NCI-H2196 treated with DMSO at 0.1 percent for 48 hours (cell line): ENCODE data around the gene MTHFSD.
"Not testable (repeated sequence)": the region's sequence is repeated elsewhere in the genome, so short reads cannot be mapped to it uniquely, and the experiment has no call there.

ENCODE experiments used
- DNase-seq: peaks from one replicate; lab custom pipeline; 2025; ENCODE audit not compliant: unreplicated experiment; lab: John Stamatoyannopoulos, UW

Gene MTHFSD, protein sequence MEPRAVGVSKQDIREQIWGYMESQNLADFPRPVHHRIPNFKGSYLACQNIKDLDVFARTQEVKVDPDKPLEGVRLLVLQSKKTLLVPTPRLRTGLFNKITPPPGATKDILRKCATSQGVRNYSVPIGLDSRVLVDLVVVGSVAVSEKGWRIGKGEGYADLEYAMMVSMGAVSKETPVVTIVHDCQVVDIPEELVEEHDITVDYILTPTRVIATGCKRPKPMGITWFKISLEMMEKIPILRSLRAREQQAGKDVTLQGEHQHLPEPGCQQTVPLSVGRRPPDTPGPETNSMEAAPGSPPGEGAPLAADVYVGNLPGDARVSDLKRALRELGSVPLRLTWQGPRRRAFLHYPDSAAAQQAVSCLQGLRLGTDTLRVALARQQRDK

DNA sequence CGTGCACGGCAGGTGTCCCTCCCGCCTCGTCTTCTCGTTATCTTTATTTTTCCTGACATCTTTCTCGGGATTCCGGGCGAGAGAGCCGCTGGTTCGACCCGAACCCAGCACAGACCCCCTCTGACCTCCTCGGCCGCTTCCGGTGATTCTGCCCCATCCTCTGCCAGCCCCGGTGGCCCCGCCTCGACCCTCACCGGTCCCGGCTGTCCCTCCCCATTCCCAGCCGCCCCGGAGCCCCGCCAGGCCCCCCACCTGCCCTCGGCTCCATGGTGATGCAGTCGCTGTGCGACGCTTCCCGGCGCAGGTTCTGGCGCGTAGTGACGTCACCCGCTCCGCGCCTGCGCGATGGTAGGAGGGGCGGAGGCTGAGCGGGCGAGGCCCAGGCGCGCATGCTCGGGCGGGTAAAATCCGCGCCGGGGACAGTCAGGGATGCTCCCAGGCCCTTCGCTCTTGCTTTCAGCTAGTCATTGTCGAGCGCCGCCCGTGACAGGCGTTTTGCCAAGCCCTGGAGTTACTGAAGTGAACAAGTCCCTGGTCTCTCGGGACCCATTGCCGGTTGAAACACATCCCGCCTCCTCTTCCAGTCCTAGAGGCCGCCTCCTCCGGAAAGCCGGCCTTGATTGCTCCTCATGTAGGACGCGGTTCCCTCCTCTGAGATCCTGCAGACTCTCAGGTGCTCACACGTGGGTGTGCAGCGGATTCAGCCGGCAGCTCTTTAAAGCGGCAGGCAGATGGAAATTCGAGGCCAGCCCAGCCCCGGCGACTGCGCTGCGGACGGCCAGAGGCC lies at the start of gene MTHFSD:
TSS of gene MTHFSD (minus strand) at position 319 of the 787 bp plus-strand sequence. CDS start at position 268, 51 bp downstream.
- DNase-seq: peak; percentile 40

DNA sequence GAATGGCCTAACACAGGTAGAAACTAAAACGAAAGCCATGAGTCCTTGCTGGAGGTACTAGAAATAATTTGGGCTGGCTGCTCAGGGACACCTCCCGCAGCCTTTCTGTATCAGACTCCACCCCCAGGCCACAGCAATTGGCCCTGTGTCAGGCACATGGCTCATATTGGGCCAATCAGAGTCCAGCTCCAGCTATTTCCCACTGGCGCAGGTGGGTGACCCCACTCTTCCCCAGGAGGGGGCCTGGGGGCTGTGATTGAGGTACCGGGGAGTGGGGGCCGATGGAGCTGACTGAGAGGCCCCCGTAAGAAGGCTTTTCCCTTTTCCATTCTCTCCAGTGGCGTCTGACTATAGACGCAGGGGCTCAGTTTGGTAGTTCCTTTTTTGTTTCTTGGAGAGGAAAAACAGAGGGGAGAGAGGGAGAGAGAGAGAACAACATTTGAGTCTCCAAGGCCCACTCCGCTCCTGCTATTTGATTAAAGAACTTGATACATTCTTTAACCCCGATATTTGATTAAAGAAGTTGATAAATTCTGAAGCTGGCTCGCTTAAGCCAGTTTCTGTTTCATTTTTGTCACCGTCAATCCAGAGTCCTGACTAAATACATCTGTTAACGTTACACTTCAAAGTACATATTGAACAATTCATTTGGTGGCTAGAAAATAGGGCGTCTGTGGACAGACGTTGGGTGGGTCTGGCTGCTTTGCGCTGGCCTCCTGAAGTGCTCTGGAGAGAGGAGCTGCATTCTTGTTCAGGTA lies 49.6 kb upstream of the MTHFSD start:
- DNase-seq: no peak

DNA sequence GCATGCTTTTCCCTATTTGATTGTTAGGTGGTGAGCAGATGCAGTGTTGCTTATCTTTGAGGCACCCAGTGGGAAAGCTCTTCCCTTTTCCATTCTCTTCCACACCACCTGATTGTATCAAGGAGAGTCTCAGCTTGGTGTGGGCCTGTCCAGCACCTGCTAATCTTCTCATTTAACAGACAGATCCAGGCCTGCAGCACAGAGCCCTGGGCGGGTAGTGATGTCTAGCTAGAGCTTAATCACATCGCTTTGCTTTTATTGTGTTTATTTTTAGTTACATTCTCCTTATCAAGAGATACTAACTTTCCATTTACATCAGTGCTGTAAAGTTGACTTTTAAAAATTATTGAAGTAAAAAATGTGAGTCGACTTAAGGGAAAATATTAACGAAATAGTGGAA lies 47.5 kb upstream of the MTHFSD start:
- DNase-seq: no peak

DNA sequence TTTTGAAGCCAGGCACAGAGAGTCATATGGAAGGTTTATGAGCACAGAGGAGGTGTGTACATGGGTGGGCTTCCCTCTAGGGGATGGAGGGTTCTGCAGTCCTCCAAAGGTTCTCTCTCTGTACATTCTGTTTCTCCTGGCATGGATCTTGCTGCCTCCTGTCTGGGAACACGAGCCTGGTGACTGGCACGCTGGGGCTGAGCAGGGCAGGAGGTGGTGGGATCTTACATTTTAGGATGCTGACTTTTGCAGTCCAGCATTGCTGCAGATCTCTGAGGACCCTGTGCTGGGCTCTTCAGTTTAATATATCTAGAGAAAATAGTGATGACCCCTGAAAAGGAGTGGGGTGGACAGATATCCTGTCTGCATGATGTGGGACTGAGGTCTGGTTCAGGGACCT lies 46.3 kb upstream of the MTHFSD start:
- DNase-seq: no peak

DNA sequence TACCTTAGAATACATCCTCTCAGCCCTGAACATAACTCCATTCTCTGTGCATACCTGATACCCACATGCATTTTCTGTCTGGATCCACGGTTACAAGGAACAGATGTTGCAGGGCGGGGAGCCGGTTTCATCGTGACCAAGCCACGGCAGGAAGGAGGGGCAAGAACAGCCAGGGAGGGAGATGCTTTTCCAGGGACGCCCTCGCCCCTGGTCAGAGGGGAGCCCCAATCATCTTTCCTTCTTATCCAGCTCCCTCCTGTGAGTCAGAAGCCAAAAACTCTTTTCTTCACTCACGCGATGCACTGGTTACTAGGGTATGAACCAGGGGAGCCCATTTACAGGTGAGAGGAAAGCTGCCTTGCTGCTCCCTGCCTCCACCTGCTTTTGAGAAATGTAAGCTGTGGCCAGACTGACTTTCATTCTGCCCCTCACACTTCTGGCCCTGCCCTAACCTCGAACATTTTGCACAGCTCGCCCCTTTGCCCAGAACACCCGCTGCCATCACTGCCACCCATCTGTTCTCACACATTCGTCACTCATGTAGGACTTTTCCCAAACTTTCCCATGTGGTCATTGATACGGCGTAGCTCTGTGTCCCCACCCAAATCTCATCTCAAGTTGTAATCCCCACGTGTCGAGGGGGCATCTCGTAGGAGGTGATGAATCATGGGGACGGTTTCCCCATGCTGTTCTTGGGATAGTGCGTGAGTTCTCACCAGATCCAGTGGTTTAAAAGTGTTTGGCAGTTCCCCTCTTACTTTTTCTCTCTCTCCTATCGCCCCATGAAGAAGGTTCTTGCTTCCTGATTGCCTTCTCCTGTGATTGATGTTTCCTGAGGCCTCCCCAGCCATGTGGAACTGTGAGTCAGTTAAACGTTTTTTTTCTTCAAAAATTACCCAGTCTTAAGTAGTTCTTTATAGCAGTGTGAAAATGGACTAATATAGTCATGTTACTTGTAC lies 43.9 kb upstream of the MTHFSD start:
- no peak for DNase-seq

DNA sequence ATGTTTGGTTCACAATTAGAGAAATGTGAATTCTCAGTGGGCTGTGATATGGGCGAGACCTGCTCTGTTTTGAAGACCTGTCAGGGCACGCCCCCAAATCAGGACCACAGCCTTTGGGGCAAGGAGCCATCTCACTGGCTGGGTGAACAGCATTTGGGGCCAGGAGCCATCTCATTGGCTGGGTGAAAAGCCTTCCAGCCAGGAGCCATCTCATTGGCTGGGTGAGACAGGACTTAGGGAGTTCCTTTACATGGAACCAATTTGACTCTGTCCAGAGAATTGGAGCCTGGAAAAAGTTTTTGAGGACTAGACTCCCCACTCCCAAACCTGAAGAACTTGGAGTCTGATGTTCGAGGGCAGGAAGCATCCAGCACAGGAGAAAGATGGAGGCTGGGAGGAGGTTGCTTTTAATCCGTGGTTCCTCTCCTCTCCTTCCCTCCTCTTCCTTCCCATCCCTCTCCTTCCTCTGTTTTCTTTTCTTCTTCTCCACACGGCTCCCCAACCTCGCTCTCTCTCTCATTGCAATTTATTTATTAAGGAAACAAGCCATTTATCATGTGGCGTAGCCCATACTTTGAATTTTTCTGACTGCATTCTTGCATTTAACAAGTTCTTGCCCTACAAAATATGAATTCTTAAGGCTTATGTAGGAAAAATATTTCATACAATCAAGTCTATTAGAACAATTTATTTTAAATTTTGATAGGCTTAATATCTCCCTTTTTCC lies 43.0 kb upstream of the MTHFSD start:
- no peak for DNase-seq

DNA sequence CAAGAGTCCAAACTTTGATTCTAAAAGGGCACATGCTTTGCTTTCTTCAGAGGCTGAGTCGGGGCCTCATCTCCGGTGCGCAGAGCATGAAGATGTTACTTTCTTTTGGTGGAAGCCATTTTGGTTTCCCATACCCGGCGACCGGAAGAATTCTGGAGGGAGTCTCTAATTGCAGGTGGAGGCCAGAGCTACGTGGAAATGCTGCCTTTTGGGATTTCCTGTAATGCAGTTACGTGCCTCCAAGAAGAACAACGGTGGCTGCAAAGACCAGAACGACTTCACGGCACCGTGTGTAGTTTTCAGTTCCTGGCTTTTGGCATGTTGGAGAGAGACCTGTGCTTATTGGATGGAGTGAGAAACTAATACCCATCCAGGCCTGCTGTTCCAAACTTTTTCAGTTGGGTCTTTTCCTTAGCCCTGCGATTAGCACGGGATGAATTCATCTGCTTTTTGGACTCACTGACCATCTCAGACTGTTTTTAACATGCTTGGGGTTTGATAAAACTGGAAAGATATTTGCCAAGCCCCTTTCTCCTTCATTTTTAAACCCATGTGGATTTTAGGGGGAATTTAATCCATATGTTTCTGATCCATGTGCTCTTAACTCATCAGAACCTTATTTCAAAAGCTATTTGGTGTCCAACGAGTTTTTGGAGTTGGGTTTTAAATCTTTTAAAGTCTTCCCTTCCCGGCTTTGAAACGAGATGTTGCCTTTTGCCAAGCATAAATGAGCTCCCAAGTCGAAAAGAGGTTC lies 42.3 kb upstream of the MTHFSD start:
- no peak for DNase-seq

DNA sequence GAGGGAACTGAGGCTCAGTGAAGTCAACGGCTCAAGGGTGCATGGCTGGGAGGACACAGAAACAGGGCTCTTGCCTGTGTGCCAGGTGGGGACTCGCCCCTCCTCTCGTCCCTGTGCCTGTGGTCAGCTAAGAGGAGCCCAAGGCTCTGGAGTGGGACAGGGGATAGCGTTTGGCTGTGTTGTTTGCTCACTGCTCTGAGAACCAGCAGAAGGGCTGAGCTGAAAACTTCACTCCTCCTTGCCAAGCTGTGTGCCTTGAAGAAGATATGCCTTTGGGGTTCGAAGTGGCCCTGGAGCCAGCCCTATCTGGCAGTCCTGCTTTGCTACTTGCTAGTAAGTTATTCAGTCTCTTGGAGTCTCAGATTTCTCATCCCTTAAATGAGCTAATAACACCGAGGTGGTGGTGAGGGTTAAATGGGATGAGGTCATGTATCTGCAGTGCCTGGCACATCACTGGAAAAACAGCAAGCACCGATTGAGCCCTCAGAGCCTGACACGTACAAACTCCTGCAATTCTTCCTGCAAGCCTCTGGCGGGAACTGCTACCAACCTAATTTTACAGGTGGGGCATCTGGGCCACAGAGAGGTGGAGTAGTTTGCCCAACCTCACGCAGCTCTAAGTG lies 41.1 kb upstream of the MTHFSD start:
- DNase-seq: no peak

DNA sequence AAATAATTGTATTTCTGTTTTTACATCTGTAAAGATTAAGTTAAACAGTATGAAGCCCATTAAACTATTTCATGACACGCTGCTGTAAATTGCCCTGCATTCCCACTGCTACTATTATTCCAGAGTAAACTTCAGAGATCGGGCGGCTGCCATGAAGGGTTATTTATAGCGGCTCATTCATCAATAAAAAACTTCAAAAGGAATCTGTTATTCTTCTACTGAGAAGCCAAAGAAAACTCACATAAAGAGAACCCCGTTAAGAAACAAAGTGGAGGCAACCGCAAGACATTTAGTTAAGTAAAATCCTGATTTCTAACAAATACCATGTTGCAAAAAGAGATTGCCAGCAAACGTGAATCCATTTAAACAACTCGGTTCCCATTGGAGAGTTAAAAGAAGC lies 39.7 kb upstream of the MTHFSD start:
- DNase-seq: no peak

DNA sequence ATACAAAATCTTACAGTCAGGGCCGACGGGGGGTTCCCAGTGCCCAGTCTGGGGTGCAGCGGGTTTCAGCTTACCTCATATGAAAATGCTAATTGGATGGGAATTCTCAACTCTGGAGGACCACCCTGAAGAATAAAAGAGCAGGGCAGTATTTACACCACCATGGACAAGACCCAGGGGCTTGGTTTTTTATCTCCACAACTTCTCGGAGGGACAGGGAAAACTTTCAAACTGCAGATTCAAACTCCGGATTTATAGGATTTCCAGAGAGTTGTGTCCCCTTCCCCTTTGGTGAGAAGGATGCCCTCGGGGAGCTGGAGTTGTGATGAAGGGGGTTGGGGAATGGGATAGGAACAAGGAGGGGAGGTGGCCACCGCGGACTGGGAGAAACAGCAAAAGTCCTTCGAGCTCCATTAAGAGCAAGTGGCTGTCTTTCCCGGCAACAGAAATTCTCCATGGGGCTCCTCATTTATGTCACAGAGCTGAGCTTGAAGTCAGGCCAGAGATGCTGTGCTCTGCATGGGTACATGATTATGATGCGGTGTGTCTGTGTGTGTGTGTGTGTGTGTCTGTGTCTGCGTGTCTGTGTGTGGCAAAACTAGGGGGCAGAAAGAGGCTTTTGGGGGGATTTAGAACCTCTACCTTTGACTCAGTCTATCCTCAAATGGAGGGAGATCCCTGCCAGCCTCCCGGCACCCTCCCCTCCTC lies 39.0 kb upstream of the MTHFSD start:
- no peak for DNase-seq

DNA sequence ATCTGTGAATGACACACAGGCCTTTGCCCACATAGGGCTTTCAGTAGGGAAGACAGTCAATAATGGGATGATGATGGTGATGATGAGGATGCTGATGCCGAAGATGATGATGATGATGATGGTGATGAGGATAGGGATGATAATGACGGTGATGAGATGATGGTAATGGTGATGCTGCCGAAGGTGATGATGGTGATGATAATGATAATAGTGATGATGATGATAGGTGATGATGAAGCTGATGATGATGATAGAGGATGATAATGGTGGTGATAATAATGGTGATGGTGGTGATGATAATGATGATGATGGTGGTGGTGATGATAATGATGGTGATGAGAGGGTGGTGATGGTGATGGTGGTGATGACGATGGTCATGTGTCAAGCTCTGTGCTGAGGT lies 36.2 kb upstream of the MTHFSD start:
- no peak for DNase-seq

DNA sequence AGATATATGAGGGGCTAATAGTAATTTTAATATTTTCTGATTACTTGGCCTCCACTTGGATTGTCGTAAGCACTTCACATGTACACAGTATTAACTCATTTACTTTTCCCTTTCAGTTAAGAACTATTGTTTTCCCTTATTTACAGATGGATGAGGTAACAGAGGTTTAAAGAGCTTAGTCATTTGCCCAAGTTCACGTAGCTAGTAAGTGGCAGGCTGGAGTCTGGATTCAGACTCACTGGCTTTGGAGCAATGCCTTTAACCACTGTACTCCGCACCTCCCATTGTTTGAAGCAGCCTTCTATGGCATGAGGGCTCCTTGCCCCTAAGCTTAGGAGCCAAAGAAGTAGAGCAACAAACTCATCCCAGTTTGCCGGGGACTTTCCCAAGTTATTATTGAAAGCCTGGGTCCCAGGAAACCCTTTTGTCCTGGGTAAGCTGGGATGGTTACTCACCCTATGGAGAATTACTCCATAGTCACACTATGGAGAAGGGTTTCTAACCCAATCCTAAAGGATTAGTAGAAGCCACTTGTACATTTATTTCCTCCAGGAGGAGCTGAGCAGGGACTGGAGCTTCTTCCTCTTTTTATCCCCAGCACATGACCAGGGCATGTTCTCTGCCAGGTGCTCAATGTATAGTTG lies 35.6 kb upstream of the MTHFSD start:
- no peak for DNase-seq

DNA sequence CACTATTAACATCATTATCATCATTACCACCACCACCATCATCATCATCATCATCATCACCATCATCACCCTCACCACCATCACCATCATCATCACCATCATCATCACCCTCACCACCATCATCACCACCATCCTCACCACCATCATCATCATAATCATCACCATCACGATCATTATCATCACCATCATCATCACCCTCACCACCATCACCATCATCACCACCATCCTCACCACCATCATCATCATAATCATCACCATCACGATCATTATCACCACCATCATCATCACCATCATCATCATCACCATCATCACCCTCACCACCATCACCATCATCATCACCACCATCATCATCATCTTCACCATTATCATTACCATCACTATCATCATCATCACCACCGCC lies 32.9 kb upstream of the MTHFSD start:
- DNase-seq: not testable (repeated sequence)

DNA sequence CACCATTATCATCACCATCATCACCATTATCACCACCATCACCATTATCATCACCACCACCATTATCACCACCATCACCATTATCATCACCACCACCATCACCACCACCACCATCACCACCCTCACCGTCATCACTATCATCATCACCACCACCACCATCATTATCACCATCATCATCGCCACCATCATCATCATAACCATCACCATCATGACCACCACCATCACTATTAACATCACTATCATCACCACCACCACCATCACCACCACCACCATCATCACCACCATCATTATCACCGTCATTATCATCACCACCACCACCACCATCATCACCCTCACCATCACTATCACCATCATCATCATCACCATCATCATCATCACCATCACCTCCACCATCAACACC lies 32.5 kb upstream of the MTHFSD start:
- DNase-seq: no peak

DNA sequence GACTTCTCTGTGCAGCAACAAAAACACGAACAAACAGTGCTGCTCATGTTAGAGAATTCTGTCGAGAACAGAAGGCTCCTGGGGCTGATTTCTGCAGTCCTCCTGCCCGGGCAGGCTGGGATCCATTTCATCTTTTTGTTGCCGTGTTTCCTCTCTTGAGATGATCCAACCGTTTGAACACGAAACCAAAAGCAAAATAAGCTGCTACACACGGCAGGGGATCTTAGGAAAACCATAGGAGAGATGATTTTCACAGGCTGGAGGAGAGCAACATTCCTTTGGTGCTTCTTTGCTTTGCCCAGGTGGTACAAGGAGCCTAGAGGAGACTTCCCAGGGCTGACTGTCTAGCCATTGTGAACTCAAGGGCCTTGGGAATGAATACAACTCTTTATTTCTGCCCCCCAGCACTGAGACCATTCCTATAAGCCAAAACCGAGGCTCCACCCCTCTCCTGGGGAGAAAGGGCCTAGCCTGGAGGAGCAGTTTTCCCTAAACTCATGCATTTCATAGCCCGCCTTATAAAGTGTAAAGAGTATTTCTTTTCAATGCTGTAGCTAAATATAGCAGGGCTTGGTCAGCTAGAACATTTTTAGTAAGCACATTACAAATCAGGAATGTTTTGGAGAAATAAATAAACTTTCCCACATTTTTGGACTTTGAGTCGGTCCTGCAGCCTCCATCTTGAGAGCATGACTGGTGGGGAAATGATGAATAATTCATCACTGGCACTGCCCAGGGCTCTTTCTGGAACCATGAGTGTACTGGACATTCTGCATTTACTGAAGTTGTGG lies 31.0 kb upstream of the MTHFSD start:
- DNase-seq: no peak
